ENCODE measurements around the gene MCC.
A peak's percentile ranks its signal among the peaks of the same experiment; 100 is the strongest.

The MCC gene

DNA sequence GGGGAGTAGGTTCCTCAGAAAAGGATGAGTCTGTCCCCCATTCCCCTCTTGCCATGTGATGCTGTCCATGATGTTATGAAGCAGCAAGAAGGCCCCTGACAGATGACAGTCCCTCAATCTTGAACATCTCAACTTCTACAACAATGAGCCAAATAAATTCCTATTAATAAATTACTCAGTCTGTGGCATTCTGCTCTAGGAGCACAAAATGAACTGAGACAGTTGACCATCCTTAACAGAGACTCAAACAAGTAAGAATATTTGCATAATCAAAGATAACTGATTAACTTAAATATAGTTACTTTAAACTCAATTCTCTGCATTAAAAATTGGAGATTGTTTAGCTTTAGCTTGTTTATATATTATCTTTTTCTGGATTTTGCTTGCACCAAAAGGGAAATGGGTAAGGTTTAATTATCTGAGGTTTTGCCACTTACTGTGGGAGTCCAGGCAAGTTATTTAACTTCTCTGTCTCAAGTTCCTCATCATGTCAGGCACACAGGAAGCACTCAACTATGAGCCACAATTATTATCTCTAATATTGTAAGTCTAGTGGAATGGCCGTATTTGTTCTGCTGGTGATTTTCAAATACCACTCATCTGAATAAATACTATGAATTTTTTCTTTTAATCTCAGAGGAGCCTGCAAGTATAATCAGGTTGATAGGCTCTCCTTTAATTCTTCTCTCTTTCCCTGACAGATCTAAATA lies 216.4 kb downstream of the MCC start:
- no peak for DNase-seq (ENCODE audit: low read depth, low spot score)

DNA sequence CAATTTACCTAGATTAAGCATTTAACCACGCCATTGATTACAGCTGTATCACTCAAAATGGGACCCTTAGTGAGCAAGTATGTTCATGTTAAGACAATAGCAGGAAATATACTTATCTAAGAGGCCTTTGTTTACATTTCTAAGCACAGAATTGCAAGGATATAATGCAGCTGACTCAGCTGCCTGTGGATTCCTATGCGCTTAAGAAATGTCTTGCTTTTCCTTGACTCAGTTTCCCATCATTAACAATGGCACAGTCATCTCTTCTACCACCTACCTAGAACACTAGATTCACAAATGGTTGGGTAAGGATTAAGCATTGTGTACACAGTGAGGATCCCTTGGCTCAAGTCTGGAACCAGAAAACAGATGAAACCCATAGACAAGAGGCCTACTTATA lies 217.2 kb downstream of the MCC start:
- no peak for DNase-seq (ENCODE audit: low read depth, low spot score)

DNA sequence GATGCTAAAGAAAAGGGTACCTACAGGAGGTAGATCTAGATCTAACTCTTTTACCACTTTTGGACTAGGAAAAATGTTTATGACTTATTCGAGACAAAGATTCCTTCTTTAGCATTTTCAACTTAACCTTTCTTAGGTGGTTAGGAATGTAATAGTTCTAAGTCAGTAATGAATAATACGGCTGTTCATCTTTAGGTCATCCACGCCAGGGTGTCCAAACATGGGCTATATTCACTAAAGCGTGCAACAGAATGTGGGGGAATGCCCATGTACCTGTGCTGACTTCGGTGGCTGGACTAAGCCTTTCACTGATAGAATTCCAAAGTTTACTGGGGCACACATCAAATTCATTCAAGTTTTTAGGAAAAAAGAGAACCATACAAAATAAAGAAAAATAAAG lies 218.2 kb downstream of the MCC start:
- no peak for DNase-seq (ENCODE audit: low read depth, low spot score)

DNA sequence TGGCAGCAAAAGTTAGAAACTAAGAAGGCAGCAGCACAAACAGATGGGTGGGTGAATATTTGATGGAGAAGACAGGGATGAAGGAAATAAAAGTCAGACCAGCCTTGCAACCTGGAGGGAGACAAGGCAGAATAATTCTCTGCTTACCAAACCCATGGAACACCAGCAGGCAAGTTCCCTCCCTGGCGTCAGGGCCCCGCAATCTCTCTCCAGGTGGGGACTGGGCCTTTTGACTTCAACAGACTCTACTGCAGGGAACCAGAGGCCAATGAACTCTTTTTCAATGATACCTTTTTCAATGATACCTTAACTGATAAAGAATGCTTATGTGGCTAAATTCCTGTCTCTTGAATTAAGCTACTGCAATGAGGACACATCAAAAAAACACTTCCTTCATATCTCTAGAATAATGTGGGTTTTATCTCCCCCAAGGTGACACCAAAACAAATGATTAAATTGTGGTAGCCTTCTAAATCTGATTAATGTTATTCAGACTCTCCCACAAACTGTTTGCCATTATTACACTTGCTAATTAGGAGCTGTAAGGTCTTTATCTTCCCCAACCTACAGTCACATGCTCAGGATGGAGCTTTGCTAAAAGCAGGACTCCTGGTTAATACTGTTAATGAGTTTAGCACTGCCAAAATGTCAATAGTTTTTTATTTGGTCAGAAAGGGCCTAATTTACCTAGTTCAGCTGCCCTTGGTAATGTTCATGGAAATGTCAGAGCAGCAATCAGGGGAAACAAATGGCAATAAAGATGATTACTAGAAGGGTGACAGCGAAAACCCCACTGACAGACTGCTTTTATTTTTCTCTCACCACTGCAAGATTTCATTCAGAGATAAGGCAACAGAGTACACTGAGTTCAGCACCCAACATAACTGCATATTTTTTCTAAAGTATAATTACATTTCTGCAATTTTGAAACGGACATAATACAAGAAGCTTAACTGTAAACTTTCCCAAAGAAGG lies 218.9 kb downstream of the MCC start:
- DNase-seq (ENCODE audit: low read depth, low spot score) = no peak

DNA sequence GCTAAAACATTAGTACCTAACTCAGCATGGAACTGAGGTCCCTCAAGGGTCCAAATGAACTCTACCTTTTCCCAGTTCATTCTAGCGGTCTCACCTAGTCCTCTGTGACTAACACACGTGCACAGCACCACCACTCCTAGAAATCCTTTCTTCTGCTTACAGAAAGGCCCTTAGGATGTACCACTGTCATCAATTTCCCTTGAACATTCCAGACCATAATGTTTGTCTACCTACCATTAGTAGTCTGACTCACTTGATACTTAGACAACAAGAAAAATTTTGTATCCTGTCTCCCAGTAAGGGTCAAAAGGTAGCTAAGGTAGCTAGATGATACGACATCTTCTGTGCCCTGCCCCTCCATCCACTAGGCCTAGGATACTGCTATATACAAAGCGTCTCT lies 220.0 kb downstream of the MCC start:
- DNase-seq (ENCODE audit: low read depth, low spot score) = no peak

DNA sequence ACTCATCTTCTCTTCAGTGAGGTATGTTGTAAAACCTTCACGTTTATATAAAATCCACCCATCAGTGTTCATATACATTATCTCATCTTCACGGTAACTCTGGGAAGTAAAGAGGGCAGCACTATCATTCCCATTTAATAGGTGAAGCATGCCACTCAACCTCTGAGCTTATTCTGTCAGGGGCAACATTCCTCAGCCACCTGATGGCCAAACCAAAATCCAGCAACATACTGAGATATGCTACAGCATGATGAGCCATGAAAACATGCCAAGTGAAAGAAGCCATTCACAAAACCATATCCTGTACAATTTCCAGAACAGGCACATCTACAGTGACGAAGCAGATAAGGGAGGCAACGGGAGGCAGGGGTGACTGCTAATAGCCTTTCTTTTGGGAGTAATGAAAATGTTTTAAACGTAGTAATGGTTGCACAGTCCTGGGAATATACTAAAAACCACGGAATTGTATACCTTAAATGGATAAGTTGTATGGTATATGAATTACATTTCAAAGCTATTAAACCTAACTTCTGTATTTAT lies 220.8 kb downstream of the MCC start:
- no peak for DNase-seq (ENCODE audit: low read depth, low spot score)

DNA sequence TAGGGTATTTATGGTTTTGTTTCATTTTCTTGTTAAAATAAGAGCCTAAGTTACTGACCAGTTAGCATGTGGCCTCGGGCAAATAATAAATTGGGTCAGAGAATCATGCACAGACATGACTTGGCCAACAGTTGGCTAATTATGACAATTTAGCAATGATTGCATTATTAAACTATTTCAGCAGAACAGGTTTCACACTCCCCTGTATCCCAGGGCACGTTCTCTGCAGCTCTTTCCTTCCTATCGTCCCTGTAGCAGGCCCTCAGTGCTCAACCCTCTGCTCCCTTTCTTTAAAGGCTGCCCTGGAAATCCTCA lies 221.4 kb downstream of the MCC start:
- no peak for DNase-seq (ENCODE audit: low read depth, low spot score)

DNA sequence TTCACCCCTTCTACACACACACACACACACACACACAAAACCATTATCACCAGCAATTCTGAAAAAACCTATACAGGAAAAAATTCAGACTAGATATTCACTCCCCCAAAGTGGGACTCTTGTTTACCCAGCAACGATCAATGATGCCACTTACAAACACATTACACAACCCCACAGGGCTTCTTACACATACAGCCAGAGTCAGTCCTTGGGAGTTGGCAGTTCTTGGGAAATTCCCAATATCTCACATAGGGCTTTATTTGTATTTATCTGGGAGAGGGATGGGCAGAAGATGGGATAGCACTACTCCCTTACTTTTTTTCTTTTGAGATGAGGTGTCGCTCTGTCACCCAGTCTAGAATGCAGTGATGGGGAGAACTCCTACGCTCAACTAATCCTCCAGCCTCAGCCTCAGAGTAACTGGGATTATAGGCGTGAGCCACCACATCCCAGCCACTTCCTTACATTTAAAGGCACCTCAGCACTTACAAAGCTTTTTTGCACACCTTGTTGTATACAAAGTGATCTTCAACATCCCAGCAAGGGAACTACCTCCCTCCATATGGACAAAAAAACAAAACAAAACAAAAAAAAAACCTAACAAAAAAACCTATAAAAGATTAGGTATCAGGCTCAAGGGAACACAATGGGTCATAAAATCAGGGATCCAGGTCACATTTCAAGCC lies 221.9 kb downstream of the MCC start:
- no peak for DNase-seq (ENCODE audit: low read depth, low spot score)

DNA sequence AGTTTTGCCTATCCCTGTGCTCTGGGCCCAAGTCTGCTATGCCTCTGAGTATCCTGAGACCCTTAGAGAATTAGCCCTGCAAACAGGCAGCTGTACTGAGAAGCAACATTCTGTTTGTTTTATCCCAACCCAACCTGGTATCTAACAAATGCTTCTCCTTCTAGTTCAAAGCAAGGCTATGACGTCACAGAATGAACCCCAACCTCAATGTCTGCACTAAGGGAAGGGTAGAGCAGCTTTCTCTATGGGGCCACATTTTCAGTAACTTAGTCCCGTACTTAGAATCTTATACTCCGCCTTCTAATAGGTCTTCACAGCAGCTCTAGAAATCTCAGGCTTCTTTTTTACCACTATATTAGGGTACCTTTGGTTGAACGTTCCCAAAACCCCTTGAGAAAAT lies 223.1 kb downstream of the MCC start:
- no peak for DNase-seq (ENCODE audit: low read depth, low spot score)

DNA sequence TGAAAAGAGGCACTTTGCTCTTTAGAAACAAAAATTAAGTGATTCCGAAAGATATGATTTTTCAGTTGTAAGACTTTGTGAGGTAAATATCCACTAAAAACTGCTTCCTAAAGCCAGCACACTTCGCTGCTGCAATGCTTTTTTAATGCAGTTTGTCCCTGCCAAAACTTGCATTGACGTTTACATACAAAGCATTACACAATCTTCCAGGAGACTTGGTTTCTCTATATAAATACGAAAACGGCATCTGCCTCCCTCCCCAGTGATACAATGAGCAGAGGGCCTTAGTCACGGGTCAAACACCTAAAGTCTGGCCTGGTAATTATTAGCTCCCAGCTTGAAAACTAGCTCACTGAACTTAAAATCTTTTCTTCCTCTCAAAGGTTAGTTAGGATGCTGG lies 224.2 kb downstream of the MCC start:
- peak; percentile 21 for DNase-seq (ENCODE audit: low read depth, low spot score)

DNA sequence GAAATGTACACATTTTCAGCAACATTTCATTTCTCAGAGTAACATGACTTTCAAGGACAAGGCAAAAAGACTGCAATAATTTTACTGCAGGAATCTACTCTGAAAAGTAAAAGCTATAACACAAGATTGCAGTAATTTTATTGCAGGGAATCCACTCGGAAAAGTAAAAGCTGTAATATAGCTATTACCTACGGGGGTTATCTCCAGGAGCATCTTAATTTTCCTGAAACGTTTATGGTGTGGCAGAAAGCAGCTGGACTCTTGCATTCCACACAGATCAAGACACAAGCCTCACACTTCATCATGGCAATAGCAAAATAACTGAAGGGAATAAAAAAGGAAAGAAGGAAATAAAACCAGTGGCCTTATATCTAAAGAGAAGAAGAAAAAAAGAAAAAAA lies 224.7 kb downstream of the MCC start:
- DNase-seq (ENCODE audit: low read depth, low spot score) = no peak

DNA sequence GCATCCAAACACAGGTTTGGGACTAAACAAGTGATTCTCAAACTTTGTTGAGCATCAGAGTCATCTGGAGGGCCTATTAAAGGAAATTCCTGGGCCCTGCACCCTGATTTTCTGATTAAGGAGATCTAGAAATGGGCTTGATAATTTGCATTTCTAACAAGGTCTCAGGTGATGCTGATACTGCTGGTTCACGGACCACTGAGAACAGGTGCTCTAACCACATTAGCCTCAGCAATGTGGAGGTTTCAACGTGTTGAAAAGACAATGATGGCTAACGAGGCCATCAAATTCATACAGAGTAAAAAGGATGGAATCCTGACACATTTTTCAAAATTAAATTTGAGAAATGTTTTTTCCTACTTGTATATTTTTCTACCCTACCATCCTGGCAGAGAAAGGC lies 225.6 kb downstream of the MCC start:
- DNase-seq (ENCODE audit: low read depth, low spot score) = no peak

DNA sequence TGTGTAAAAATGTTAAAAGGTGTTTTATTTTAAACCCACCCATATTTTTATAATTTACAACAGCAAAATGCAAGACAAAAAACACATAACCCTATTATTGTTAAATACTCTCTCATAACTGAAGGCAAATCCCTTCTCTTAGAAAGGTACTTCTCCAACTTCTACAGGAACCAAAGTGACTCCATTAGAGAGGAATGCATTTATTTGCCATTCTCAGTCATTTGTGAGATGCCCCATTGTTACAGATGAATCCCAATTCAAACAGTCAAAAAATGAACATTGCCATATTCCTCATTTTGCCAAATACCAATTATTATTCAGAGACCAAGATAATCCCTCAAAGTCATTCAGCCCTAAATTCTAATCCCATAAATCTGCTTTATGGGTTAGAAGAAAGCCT lies 229.2 kb downstream of the MCC start:
- no peak for DNase-seq (ENCODE audit: low read depth, low spot score)

DNA sequence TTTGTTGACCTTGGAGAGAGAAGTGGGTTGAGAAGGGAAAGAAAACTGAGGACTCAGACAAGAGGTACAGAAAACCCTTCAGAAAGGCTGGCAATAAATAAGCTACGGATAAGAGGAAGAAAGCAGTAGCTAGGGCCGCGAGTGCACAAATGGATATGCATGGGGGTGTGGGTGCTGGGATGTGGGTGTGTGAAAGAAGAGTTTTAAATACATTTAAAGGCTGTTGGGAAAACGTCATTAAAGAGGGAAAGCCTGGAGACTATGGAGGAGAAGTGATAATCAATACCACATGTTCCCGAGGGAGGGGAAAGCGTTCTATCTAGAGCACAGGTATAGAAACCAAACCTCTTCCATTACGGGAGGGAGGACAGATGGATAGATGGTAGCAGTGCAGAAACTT lies 230.7 kb downstream of the MCC start:
- DNase-seq (ENCODE audit: low read depth, low spot score) = no peak

DNA sequence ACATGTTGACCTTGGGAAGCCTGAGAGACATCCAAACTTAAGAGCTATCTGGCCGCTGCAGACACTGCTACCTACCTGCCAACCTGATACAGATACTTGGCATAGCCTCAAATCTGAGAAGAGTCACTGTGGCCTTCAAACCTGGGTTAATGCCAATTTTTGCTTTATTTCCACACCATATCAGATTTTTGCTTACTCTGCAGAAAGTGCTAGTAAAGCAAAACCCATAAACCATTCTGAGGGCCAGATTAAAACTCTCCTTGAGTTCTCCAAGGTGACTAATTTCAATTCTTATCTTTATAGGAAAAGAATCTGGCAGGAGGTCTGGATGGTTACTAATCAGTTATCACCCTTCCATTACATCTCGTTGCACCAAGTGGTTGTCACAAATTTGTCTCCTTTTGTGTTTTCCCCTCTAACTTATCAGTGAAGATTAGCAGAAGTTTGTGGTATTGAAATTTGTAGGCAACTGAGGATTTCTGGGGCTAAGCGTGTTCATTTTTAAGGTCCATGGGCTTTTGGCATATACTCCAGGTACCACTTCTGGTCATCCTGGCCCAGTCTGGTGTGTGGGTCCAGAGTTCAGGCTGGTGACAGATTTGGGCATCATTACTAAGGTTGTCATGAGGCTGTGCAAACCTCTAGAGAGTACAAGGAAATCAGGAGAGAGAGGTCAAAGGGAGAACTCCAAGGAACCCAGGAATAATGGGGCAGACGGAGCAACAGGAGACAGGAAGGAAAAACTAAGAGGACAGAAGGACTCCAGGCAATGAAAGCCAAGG lies 231.4 kb downstream of the MCC start:
- no peak for DNase-seq (ENCODE audit: low read depth, low spot score)

DNA sequence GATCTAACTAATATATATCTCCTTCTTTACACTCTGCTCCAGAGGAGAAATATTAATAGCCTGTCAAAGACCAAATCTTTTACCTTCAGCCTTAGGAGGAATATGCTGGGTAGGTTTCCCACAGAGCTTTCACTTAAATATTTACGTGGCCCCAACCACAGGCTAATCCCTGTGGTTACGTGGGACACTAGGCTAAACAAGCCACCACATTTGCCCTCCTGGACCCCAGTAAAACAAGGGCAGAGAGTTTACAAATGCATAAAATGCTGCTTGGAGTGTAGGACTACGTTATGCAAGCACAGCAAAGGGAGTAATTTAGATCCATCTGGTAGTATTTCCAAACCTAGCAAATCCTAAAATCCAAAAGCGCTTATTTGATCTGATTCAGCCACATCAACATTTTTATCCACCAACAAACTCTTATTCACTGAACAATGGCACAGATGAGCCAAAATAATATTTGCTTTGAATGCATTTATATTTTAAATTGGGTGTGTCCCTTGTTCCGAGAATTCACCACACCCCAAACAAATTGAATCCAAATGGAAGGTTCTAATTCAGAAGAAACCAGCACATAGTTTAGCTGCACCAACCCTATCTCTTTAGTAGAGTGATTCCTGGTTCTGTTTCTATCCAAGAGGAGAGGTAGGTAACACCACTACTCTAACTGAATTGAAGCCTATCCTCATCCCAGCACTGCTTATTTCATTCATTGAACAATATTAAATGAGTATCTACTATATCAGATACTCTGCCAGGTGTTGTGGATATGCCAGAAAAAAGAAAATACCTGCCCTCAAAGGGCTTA lies 232.5 kb downstream of the MCC start:
- DNase-seq (ENCODE audit: low read depth, low spot score) = no peak

DNA sequence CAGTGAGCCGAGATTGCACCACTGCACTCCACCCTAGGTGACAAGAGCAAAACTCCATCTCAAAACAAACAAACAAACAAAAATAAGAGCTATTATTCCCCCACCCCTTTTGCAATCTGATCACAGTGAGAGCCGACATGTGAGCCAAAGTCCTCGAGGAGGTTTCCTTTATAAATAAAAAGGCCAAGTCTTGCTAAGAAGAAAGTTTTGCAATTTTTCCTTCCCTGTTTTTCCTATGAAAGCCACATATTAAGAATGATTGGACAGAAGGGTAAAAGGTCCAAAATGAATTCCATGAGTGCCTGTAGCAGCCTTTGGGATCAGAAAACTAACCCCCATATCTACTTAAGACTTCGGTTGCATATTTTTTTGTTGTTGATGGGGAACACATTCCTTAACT lies 233.1 kb downstream of the MCC start:
- no peak for DNase-seq (ENCODE audit: low read depth, low spot score)

DNA sequence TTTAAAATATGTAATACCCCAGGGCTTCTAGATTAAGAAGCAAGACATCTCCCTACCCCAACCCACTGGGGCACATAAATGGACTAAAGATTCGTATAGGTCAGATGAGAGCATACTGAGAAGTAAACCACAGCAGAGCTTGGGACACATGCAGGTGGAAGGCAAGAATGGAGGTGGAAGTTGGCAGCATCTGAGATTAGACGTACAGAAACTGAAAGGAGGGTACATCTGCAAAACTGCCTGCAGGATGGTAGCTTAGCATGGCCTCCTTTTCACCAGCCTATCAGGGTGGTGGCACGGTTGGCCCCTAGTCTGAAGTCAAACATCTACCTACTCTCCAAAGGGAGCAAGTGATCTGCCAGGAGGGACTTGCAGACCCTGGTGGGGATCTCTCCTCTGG lies 235.2 kb downstream of the MCC start:
- no peak for DNase-seq (ENCODE audit: low read depth, low spot score)

DNA sequence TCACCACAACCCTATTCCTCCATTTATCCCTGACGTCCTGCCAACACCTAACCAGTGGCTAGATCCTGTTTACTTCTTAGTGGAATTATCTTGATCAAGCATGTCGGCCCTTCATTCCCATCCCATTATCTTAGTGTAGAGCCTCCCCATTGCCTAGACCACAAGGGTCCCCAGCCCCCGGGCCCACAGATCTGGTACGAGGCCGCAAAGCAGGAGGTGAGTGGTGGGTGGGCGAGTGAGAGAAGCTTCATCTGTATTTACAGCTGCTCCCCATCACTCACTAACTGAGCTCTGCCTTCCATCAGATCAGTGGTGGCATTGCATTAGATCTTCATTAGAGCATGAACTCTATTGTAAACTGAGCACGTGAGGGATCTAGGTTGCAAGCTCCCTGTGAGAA lies 236.2 kb downstream of the MCC start:
- DNase-seq (ENCODE audit: low read depth, low spot score) = no peak

DNA sequence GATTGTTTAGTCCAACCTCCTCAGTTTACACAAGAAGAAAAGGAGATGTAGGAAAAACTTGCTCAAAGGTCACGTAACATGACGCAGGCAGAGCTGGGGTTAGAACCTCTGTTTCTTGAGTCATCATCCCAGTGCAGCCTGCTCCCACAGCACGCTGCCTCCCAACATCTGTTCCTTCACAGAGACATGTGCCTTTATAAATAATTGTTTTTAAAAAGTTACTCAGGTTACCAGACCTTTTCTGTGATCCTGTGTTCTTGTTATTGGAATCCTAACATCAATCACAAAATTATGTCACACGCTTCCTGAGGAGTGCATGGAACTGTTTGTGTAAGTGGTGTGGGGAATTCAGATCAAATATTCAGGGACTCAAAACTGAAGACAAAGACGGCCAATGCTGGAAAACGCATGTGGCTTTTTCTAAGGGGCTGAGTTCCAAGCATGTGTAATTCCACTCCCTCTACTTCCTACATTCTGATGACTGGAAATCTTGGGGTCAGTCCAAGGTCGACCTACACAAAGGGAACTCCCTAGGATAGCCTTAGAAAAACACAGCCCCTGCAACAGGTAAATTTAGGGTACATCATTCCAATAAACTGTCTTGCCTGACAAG lies 237.8 kb downstream of the MCC start:
- DNase-seq (ENCODE audit: low read depth, low spot score) = peak; percentile 97
